HG03354 (cell line): ENCODE measurements around the gene SPATA2.
"Not testable (repeated sequence)": the region's sequence is repeated elsewhere in the genome, so short reads cannot be mapped to it uniquely, and the experiment has no call there.

ENCODE experiments used
- ATAC-seq: cut with Tn5 transposase; IDR thresholded peaks from one replicate; pipeline ENCODE4 v1.9.1; 2021; ENCODE audit warnings: mild to moderate bottlenecking; ENCODE audit not compliant: unreplicated experiment, poor library complexity, severe bottlenecking

Gene SPATA2

DNA sequence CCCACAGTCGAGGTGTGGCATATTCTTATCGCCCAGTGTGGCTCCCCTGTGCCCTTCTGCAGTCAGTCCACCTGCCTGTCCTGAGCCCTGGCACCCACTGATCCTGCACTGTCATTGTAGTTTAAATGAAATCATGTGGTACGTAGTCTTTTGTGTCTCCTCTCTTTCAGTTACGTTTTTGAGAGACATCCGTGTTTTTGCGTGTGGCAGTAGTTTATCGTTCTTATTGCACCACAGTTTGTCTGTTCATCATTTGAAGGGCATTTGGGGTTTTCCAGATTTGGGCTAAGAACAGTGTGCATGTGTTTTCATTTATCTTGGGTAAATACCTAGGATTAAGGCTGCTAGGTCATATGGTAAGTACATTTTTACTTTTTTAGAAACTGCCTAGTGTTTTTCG is 49.3 kb downstream of the SPATA2 start:
- ATAC-seq, result no peak

GRCh38 chr20:49865559-49865958 is 49.8 kb downstream of the SPATA2 start:
- ATAC-seq, result no peak

DNA sequence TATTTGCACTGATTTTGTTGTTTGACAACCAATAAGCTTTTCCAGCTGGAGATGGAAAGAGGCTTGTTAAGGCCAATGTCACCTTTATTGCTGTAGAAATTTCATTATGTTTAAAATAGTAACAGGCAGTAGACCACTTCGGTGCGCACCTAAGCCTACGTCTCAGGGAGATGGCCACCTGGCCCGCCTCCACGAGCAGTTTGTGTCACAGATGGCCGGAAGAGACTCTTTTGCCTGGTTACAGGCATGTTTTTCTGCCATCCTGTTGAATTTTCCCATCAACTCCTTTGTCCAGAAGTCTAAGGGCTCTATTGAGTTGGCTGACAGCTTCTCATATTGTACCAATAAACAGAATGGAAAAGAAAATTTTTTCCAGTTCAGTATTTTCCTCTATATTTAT is 51.7 kb downstream of the SPATA2 start:
- ATAC-seq, result no peak

- ATAC-seq, result no peak
Observed at GRCh38 chr20:49862607-49863200, 52.6 kb downstream of the SPATA2 start.

DNA sequence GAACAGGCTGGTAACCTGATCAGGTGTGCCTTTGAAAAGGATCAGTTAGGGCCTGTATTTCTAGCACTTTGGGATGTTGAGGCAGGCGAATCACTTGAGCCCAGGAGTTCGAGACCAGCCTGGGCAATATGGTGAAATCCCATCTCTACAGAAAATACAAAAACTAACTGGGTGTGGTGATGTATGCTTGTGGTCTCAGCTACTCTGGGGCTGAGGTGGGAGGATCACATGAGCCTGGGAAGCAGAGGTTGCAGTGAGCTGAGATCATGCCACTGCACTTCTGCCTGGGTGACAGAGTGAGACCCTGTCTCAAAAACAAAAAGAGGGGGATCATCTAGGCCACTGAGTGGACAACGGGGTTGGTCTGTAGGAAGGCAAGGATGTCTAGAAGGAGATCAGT is 54.1 kb downstream of the SPATA2 start:
- not testable (repeated sequence) for ATAC-seq

GRCh38 chr20:49859807-49860206 is 55.5 kb downstream of the SPATA2 start:
- ATAC-seq, result no peak

- ATAC-seq, result no peak
Observed at GRCh38 chr20:49859011-49859410, 56.3 kb downstream of the SPATA2 start.

DNA sequence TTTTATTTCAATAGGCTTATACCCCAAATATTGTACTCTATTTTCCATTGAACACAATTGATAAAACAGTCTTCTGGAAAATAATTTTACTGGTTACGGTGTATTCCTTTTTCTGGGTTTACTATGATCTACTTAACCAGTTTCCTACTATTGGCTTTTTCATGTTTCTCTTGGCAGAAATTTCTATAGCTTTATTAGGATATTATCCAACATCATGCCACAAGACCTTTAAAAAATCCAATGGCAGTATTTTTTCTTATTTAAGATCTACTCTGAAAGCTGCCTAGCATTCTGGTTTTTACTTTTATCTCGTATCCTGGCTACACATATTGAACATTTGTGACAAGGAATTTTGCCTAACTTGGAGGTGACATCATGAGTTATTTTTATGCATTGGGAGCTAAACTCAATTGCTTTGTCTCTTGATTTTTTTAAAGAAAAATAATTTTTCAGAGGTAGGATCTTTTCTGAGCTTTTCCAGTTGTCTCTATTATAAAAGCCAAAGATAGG is 57.2 kb downstream of the SPATA2 start:
- no peak for ATAC-seq

DNA sequence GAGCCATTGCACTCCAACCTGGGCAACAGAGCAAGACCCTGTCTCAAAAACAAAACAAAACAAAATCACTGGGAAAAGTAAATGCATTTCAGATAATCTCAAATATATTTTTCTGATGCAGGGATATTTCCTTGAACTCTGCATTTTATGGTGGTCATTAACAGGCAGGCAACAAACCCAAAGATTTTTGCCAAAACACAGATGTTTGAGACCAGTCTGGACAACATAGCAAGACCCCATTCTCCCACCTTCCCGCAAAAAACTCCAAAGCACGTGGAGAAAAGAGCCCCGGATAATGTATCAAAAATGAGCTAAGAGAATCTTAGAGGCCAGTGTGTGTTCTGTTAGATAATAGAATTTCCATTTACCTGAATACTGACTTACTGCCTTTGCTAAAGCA is 58.4 kb downstream of the SPATA2 start:
- no peak for ATAC-seq

DNA sequence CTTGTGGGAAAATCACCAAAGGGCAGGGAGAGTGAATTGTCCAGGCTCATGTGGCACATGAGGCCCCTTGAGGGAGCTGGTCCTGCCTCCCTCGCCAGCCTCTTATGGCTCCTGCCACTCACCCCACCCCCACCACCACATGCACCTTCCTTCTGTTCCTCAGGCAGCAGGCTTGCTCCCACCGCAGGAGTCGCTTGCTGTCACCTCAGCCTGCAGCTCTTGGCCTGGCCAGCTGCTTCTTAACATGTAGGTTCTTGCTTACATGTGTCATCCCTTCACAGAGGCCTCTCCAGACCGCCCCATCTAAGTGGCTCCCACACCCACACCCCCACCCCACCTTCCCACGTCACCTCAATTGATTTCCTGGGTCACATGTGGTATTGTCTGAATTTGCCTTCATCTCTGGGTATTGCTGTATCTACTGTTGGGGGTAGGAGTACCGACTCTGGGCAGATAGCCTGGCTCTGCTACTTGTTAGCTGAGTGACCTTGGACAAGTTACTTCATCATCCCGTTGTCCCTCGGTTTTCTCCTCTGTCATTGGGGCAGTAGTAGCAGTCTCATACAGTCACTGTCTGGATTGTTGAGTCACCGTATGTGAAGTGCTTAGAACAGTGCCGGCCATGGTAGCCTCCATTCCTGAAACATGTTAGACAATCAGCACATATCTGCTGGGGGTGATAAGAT is 61.0 kb downstream of the SPATA2 start:
- ATAC-seq, result no peak

DNA sequence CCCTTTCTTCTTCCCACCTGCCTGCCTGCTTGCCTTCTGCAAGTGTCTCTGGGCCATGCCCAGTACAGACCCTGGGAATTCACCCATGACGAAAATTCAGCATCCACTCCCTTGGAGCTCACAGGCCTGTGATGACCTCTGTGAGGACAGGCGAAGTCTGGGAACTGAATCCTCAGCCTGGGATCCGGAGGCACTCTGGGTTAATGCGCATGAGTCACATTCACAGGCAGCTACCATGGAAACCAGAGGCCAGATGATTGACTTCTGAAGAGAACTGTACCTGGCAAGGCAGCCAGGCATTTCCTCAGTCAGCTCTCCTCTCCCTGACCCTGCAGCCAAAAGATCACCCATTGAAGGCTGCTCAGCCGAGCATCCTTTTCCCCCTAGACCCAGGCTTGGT is 61.7 kb downstream of the SPATA2 start:
- ATAC-seq, result no peak
